HTR-8/SVneo (cell line): ENCODE data around the gene ITFG1.
"Not testable (repeated sequence)": the region's sequence is repeated elsewhere in the genome, so short reads cannot be mapped to it uniquely, and the experiment has no call there.

ENCODE experiments used
- DNase-seq: peaks from one replicate; pipeline ENCODE4 v3.0.0; 2011; ENCODE audit warnings: low spot score, mixed read lengths; ENCODE audit not compliant: insufficient read length
- FAIRE-seq: peaks from 2 replicates; lab custom pipeline; 2011; peaks lifted over from hg19 to GRCh38; lab: Jason Lieb, UNC

Gene ITFG1

GRCh38 chr16:47260503-47260902, 200.4 kb downstream of the ITFG1 start:
- DNase-seq, result no peak
- no peak for FAIRE-seq

- FAIRE-seq (no peak), DNase-seq (peak; percentile 14)
These were observed 201.9 kb downstream of the ITFG1 start for GRCh38 chr16:47258874-47259461.

- DNase-seq (no peak), FAIRE-seq (no peak)
These were observed 206.1 kb downstream of the ITFG1 start for GRCh38 chr16:47254756-47255155.

- FAIRE-seq, result no peak
These were observed 209.9 kb downstream of the ITFG1 start for GRCh38 chr16:47250983-47251382.

GRCh38 chr16:47247690-47248089, 213.2 kb downstream of the ITFG1 start:
- FAIRE-seq, result no peak

More at GRCh38 chr16:47250983-47251382, 209.9 kb downstream of the ITFG1 start:
- DNase-seq, result no peak

GRCh38 chr16:47244206-47244605, 216.7 kb downstream of the ITFG1 start:
- DNase-seq, result no peak
- no peak for FAIRE-seq

More at GRCh38 chr16:47247690-47248089, 213.2 kb downstream of the ITFG1 start:
- DNase-seq, result no peak

GRCh38 chr16:47241061-47241460, 219.8 kb downstream of the ITFG1 start:
- FAIRE-seq (no peak), DNase-seq (no peak)

- no peak for FAIRE-seq
- no peak for DNase-seq
These were observed 224.1 kb downstream of the ITFG1 start for GRCh38 chr16:47236716-47237115.

GRCh38 chr16:47230296-47230695, 230.6 kb downstream of the ITFG1 start:
- FAIRE-seq (no peak), DNase-seq (no peak)

GRCh38 chr16:47229053-47230050, 231.5 kb downstream of the ITFG1 start:
- no peak for FAIRE-seq
- no peak for DNase-seq

GRCh38 chr16:47228241-47228640, 232.6 kb downstream of the ITFG1 start:
- FAIRE-seq, result no peak
- no peak for DNase-seq

- DNase-seq (no peak), FAIRE-seq (no peak)
These were observed 247.0 kb downstream of the ITFG1 start for GRCh38 chr16:47213761-47214440.

GRCh38 chr16:47211218-47211617, 249.6 kb downstream of the ITFG1 start:
- FAIRE-seq, result no peak
- DNase-seq, result no peak

- FAIRE-seq (no peak), DNase-seq (no peak)
These were observed 255.9 kb downstream of the ITFG1 start for GRCh38 chr16:47204736-47205504.

GRCh38 chr16:47203433-47203832, 257.4 kb downstream of the ITFG1 start:
- DNase-seq, result not testable (repeated sequence)

GRCh38 chr16:47198180-47198575, 262.7 kb downstream of the ITFG1 start:
- DNase-seq (no peak), FAIRE-seq (no peak)

More at GRCh38 chr16:47203433-47203832, 257.4 kb downstream of the ITFG1 start:
- FAIRE-seq, result not testable (repeated sequence)

GRCh38 chr16:47197536-47198179, 263.2 kb downstream of the ITFG1 start:
- DNase-seq (no peak), FAIRE-seq (no peak)

GRCh38 chr16:47196457-47196856, 264.4 kb downstream of the ITFG1 start:
- DNase-seq, result no peak
- FAIRE-seq, result no peak

GRCh38 chr16:47182318-47182717, 278.5 kb downstream of the ITFG1 start:
- DNase-seq (no peak), FAIRE-seq (no peak)
